Liver (tissue), 9 donors: Measurements from ENCODE around the gene CFAP298. TPM values are rescaled to one million over a fixed set of nuclear protein-coding genes. Genes with fewer than 3 reads are reported as not detected.

Source experiments
- DNase-seq: peaks from one replicate; pipeline ENCODE4 v3.0.0-alpha.2; 2017; ENCODE audit warnings: low spot score
- H3K27ac ChIP-seq, 2 donors: one replicate each; pipeline ENCODE4 v1.7.0; 2013; ENCODE audit warnings: inconsistent platforms in 2 of 2, low read length in 2 of 2, control low read depth in 1 of 2, low read depth in 1 of 2, mild to moderate bottlenecking in 1 of 2
- H3K27me3 ChIP-seq, 4 donors: one replicate each; pipeline versions ENCODE4 v1.6.1 to v1.7.0; 2013; ENCODE audit warnings: low read length in 3 of 4, inconsistent platforms in 1 of 4, mild to moderate bottlenecking in 1 of 4, moderate library complexity in 1 of 4; ENCODE audit not compliant: control insufficient read depth in 4 of 4, insufficient read depth in 4 of 4
- H3K36me3 ChIP-seq, 4 donors: one replicate each; pipeline versions ENCODE4 v1.6.1 to v1.7.0; 2013; ENCODE audit warnings: low read length in 3 of 4, mild to moderate bottlenecking in 3 of 4, low read depth in 1 of 4, moderate library complexity in 1 of 4; ENCODE audit not compliant: control insufficient read depth in 4 of 4, insufficient read depth in 3 of 4
- H3K4me1 ChIP-seq, 4 donors: one replicate each; pipeline versions ENCODE4 v1.6.1 to v1.7.0; 2013; ENCODE audit warnings: low read length in 3 of 4, mild to moderate bottlenecking in 3 of 4, moderate library complexity in 1 of 4; ENCODE audit not compliant: control insufficient read depth in 4 of 4, insufficient read depth in 4 of 4
- H3K4me3 ChIP-seq, 3 donors: one replicate each; pipeline versions ENCODE4 v1.6.1 to v1.7.0; 2013; ENCODE audit warnings: low read length in 3 of 3, control low read depth in 1 of 3, low read depth in 1 of 3, mild to moderate bottlenecking in 1 of 3
- H3K9ac ChIP-seq, 2 donors: one replicate each; pipeline ENCODE4 v1.7.0; 2013; ENCODE audit warnings: low read length in 2 of 2, mild to moderate bottlenecking in 2 of 2, moderate library complexity in 2 of 2, control low read depth in 1 of 2, low read depth in 1 of 2
- H3K9me3 ChIP-seq, 4 donors: one replicate each; pipeline versions ENCODE4 v1.6.1 to v1.7.0; 2013; ENCODE audit warnings: low read length in 3 of 4; ENCODE audit not compliant: control insufficient read depth in 4 of 4
- EGR1 ChIP-seq, 2 donors: IDR thresholded peaks; 2 replicates each; pipeline ENCODE4 v1.6.1; 2016 to 2018; ENCODE audit warnings: antibody characterized with exemption in 2 of 2, low read depth in 2 of 2
- HNF4A ChIP-seq, 2 donors: conservative IDR thresholded peaks; 2 replicates each; pipeline ENCODE4 v1.6.1; 2016; ENCODE audit warnings: antibody characterized with exemption in 2 of 2, mild to moderate bottlenecking in 2 of 2
- HNF4G ChIP-seq: IDR thresholded peaks from 2 replicates; pipeline ENCODE4 v1.6.1; 2016; ENCODE audit warnings: antibody characterized with exemption
- JUND ChIP-seq, 2 donors: IDR thresholded peaks; 2 replicates each; pipeline ENCODE4 v1.6.1; 2016; ENCODE audit warnings: antibody characterized with exemption in 2 of 2
- NR2F2 ChIP-seq: IDR thresholded peaks from 2 replicates; pipeline ENCODE4 v1.6.1; 2016; ENCODE audit warnings: antibody characterized with exemption
- RAD21 ChIP-seq, 2 donors: IDR thresholded peaks; 2 replicates each; pipeline ENCODE4 v1.6.1; 2016; ENCODE audit warnings: antibody characterized with exemption in 2 of 2, mild to moderate bottlenecking in 2 of 2
- RXRA ChIP-seq, 2 donors: IDR thresholded peaks; 2 replicates each; pipeline ENCODE4 v1.6.1; 2017 to 2018; ENCODE audit warnings: antibody characterized with exemption in 2 of 2, mild to moderate bottlenecking in 1 of 2
- SP1 ChIP-seq: IDR thresholded peaks from 2 replicates; pipeline ENCODE4 v1.6.1; 2018; ENCODE audit warnings: antibody characterized with exemption, mild to moderate bottlenecking
- YY1 ChIP-seq: IDR thresholded peaks from 2 replicates; pipeline ENCODE4 v1.6.1; 2016; ENCODE audit warnings: antibody characterized with exemption, mild to moderate bottlenecking
- WGBS: extraction: QIAGEN DNeasy Blood & Tissue Kit; methylation state at CpG from one replicate; pipeline ENCODE4 v1.1.7; 2013; 5-methylcytosine and 5-hydroxymethylcytosine counted together
- polyA plus RNA-seq, 2 donors: library from polyadenylated mRNA; stranded (reverse) in 1 of 2; unstranded in 1 of 2; fragments of 200-250 nt in 1 of 2; fragments of >200 nt in 1 of 2; fragmentation: Nextera tagmentation in 1 of 2; extraction: Ambion mirVana in 1 of 2; gene quantifications; one replicate each; pipeline versions ENCODE4 v1.2.1 to v1.2.3, GENCODE V29; 2013 to 2015
- total RNA-seq, 2 donors: library from RNA; depleted of rRNA; stranded (reverse); fragments of >200 nt; gene quantifications; one replicate each; pipeline ENCODE4 v1.2.3, GENCODE V29; 2014
- TF ChIP-seq, protein P1 (sequence below): IDR thresholded peaks from 2 replicates; pipeline ENCODE4 v1.6.1; 2016; ENCODE audit warnings: antibody characterized with exemption
- TF ChIP-seq, protein P2 (sequence below): fragments of 150-350 bp; IDR thresholded peaks from 2 replicates; pipeline ENCODE4 v1.5.1; 2017; ENCODE audit warnings: improper control_type of control experiment, low read depth, low read length; ENCODE audit not compliant: missing input control
- TF ChIP-seq, protein P3 (sequence below): IDR thresholded peaks from 2 replicates; pipeline ENCODE4 v1.6.1; 2016; ENCODE audit warnings: antibody characterized with exemption, mild to moderate bottlenecking
- donor health status: healthy.
- donor health status: healthy.
- donor health status: healthy.
- donor health status: healthy.
- donor health status: healthy.

The CFAP298 gene
- total and polyA plus RNA-seq, 4 donors = 13.1 to 19.8 (median 15.3) TPM

DNA sequence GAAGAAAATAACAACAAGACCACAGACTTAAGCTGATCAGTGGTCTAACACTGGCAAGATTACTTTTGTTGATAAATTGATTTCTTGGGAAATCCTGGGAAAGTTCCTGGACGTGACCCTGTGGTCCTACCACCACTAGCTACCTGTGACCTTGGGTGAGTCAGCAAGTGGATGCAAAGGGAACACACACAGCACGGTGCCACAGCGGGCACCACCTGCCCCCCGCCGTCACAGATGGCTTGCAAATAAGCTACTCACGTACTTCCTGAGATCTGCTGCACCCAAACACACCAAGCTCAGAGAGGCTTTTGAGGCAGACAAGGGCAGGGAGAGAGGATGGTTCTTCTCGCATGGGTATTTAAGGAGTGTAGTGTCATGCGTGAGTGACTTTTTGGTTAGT is 12.7 kb downstream of the CFAP298 start:
- no peaks in the 10 kb centered on the region for H3K9me3 ChIP-seq
- peaks cover 0 to 20% (median 11%) of the 10 kb centered on the region in 4 donors for H3K4me1 ChIP-seq
- no peak for DNase-seq
- peak in 1 of 2 donors; percentile 70 for TF ChIP-seq RXRA (IDR thresholded peaks at IDR 0.05)
- no peak for TF ChIP-seq EGR1 (IDR thresholded peaks at IDR 0.05; ENCODE audit: low read depth in 2 of 2)
- peak in 1 of 2 donors; percentile 35 for TF ChIP-seq HNF4A (conservative IDR thresholded peaks at IDR 0.05)
- no peaks in the 10 kb centered on the region for H3K27me3 ChIP-seq
- no peak overlapping the region for H3K4me3 ChIP-seq
- WGBS = 68% methylated on average over 8 of the region's 8 CpGs
- H3K27ac ChIP-seq = no peak overlapping the region
- H3K36me3 ChIP-seq = peaks cover 10 to 33% (median 27%) of the 10 kb centered on the region in 4 donors
- H3K9ac ChIP-seq = no peak overlapping the region

GRCh38 chr21:32599091-32599490 is 13.1 kb downstream of the CFAP298 start:
- no peaks in the 10 kb centered on the region for H3K9me3 ChIP-seq
- H3K27ac ChIP-seq = no peak overlapping the region
- no peak overlapping the region for H3K9ac ChIP-seq
- H3K36me3 ChIP-seq = peaks cover 8 to 29% (median 22%) of the 10 kb centered on the region in 4 donors
- TF ChIP-seq HNF4G (no peak), NR2F2 (no peak), YY1 (no peak), SP1 (no peak)
- TF ChIP-seq, protein P1, sequence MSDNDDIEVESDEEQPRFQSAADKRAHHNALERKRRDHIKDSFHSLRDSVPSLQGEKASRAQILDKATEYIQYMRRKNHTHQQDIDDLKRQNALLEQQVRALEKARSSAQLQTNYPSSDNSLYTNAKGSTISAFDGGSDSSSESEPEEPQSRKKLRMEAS = no peak
- no peak overlapping the region for H3K4me3 ChIP-seq
- peaks cover 2 to 24% (median 15%) of the 10 kb centered on the region in 4 donors for H3K4me1 ChIP-seq
- DNase-seq = no peak
- 75% methylated on average over 5 of the region's 5 CpGs for WGBS
- H3K27me3 ChIP-seq = no peaks in the 10 kb centered on the region

GRCh38 chr21:32597205-32597604 is 15.0 kb downstream of the CFAP298 start:
- TF ChIP-seq, protein P1 = no peak
- TF ChIP-seq, protein P2, sequence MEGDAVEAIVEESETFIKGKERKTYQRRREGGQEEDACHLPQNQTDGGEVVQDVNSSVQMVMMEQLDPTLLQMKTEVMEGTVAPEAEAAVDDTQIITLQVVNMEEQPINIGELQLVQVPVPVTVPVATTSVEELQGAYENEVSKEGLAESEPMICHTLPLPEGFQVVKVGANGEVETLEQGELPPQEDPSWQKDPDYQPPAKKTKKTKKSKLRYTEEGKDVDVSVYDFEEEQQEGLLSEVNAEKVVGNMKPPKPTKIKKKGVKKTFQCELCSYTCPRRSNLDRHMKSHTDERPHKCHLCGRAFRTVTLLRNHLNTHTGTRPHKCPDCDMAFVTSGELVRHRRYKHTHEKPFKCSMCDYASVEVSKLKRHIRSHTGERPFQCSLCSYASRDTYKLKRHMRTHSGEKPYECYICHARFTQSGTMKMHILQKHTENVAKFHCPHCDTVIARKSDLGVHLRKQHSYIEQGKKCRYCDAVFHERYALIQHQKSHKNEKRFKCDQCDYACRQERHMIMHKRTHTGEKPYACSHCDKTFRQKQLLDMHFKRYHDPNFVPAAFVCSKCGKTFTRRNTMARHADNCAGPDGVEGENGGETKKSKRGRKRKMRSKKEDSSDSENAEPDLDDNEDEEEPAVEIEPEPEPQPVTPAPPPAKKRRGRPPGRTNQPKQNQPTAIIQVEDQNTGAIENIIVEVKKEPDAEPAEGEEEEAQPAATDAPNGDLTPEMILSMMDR = no peak
- TF ChIP-seq, protein P3, sequence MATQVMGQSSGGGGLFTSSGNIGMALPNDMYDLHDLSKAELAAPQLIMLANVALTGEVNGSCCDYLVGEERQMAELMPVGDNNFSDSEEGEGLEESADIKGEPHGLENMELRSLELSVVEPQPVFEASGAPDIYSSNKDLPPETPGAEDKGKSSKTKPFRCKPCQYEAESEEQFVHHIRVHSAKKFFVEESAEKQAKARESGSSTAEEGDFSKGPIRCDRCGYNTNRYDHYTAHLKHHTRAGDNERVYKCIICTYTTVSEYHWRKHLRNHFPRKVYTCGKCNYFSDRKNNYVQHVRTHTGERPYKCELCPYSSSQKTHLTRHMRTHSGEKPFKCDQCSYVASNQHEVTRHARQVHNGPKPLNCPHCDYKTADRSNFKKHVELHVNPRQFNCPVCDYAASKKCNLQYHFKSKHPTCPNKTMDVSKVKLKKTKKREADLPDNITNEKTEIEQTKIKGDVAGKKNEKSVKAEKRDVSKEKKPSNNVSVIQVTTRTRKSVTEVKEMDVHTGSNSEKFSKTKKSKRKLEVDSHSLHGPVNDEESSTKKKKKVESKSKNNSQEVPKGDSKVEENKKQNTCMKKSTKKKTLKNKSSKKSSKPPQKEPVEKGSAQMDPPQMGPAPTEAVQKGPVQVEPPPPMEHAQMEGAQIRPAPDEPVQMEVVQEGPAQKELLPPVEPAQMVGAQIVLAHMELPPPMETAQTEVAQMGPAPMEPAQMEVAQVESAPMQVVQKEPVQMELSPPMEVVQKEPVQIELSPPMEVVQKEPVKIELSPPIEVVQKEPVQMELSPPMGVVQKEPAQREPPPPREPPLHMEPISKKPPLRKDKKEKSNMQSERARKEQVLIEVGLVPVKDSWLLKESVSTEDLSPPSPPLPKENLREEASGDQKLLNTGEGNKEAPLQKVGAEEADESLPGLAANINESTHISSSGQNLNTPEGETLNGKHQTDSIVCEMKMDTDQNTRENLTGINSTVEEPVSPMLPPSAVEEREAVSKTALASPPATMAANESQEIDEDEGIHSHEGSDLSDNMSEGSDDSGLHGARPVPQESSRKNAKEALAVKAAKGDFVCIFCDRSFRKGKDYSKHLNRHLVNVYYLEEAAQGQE = no peak
- TF ChIP-seq RAD21 (IDR thresholded peaks at IDR 0.05) (no peak), JUND (IDR thresholded peaks at IDR 0.05) (no peak), NR2F2 (no peak)

More at GRCh38 chr21:32597205-32597604, 15.0 kb downstream of the CFAP298 start:
- Histone ChIP-seq H3K27ac (no peak overlapping the region), H3K9ac (no peak overlapping the region), H3K4me1 (peaks cover 5 to 37% (median 30%) of the 10 kb centered on the region in 4 donors), H3K36me3 (peaks cover 2 to 10% (median 5%) of the 10 kb centered on the region in 4 donors), H3K4me3 (no peak overlapping the region), H3K9me3 (no peaks in the 10 kb centered on the region), H3K27me3 (no peaks in the 10 kb centered on the region)
- no peak for DNase-seq
- 78% methylated on average over 6 of the region's 6 CpGs for WGBS
